Loucy (cell line): ENCODE results near the gene GALNT1.

Experiments used
- H2AFZ ChIP-seq: fragments of 200-600 bp; sonication (generic); 2 replicates; pipeline ENCODE4 v1.6.0; 2016; ENCODE audit warnings: antibody characterized with exemption, mild to moderate bottlenecking, low read length, moderate library complexity
- H3F3A ChIP-seq: fragments of 200-600 bp; 2 replicates; pipeline ENCODE4 v1.6.0; 2016; ENCODE audit warnings: antibody characterized with exemption, low read depth, mild to moderate bottlenecking
- H3K27me3 ChIP-seq: fragments of 200-600 bp; sonication (generic); 2 replicates; pipeline ENCODE4 v1.6.1; 2014; ENCODE audit warnings: low read length, mild to moderate bottlenecking; ENCODE audit not compliant: insufficient read depth, poor library complexity, severe bottlenecking
- H3K36me3 ChIP-seq: fragments of 200-600 bp; sonication (generic); 2 replicates; pipeline ENCODE4 v1.6.1; 2016; ENCODE audit warnings: low read length; ENCODE audit not compliant: insufficient read depth
- H3K4me1 ChIP-seq: fragments of 200-600 bp; sonication (generic); 2 replicates; pipeline ENCODE4 v1.5.1; 2014; ENCODE audit warnings: low read length, mild to moderate bottlenecking; ENCODE audit not compliant: insufficient read depth, poor library complexity, severe bottlenecking
- H3K4me2 ChIP-seq: fragments of 200-600 bp; sonication (generic); 2 replicates; pipeline ENCODE4 v1.6.0; 2014; ENCODE audit warnings: antibody characterized with exemption, low read length, low read depth, mild to moderate bottlenecking; ENCODE audit not compliant: poor library complexity, severe bottlenecking
- H3K4me3 ChIP-seq: fragments of 200-600 bp; sonication (generic); 2 replicates; pipeline ENCODE4 v1.5.1; 2014; ENCODE audit warnings: low read length, mild to moderate bottlenecking, mixed read lengths; ENCODE audit not compliant: poor library complexity, severe bottlenecking
- H3K79me2 ChIP-seq: fragments of 200-600 bp; sonication (generic); 2 replicates; pipeline ENCODE4 v1.6.1; 2014; ENCODE audit warnings: low read length; ENCODE audit not compliant: insufficient read depth
- H3K9ac ChIP-seq: fragments of 200-600 bp; sonication (generic); 2 replicates; pipeline ENCODE4 v1.6.0; 2014; ENCODE audit warnings: mild to moderate bottlenecking, low read depth, low read length, moderate library complexity; ENCODE audit not compliant: poor library complexity, severe bottlenecking
- H3K9me2 ChIP-seq: fragments of 200-600 bp; sonication (generic); replicated peaks from 2 replicates; pipeline ENCODE4 v1.6.1; 2016; ENCODE audit warnings: low read depth, low read length, mixed read lengths
- H3K9me3 ChIP-seq: fragments of 200-600 bp; sonication (generic); 2 replicates; pipeline ENCODE4 v1.6.1; 2014; ENCODE audit warnings: mild to moderate bottlenecking, antibody characterized with exemption, low read length, low read depth; ENCODE audit not compliant: insufficient read depth
- H4K20me1 ChIP-seq: fragments of 200-600 bp; sonication (generic); 2 replicates; pipeline ENCODE4 v1.6.0; 2014; ENCODE audit warnings: antibody characterized with exemption, low read length, mild to moderate bottlenecking; ENCODE audit not compliant: insufficient read depth, poor library complexity, severe bottlenecking
- EZH2phosphoT487 ChIP-seq: fragments of 200-600 bp; IDR thresholded peaks from 2 replicates; pipeline ENCODE4 v1.6.1; 2018; ENCODE audit warnings: antibody characterized with exemption, mild to moderate bottlenecking, moderate library complexity, borderline replicate concordance
- TF ChIP-seq, protein P1 (sequence below): fragments of 200-600 bp; sonication (generic); conservative IDR thresholded peaks from 2 replicates; pipeline ENCODE4 v1.5.1; 2014; ENCODE audit warnings: mild to moderate bottlenecking, antibody characterized with exemption, low read length

GALNT1 gene

DNA sequence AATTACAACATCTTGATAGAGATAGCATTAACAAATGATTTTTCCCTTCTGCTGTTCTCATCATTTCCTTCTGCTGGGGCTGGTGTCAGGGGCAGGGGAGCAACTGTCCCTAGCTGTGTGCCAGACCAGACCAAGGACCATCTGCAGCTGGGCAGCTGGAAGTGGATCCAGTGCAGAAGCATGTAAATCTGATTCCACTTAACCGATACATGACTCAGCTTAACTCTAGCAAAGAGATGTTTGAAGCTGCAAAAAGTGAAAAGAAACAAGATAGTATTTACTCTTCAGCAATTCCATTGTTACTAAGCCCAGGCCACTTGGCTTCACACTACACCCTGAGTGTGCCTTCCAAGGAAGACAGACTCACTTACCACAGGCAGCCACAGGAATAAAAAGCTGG is 151.1 kb downstream of the GALNT1 start:
- no peaks in the 10 kb centered on the region for H3F3A ChIP-seq
- no peaks in the 10 kb centered on the region for H3K9me3 ChIP-seq
- H3K4me3 ChIP-seq: no peak overlapping the region
- no peaks in the 10 kb centered on the region for H3K36me3 ChIP-seq
- H3K9me2 ChIP-seq: no peaks in the 10 kb centered on the region
- no peaks in the 10 kb centered on the region for H3K27me3 ChIP-seq
- no peak overlapping the region for H3K9ac ChIP-seq
- H2AFZ ChIP-seq: no peak overlapping the region
- no peaks in the 10 kb centered on the region for H3K4me1 ChIP-seq
- H4K20me1 ChIP-seq: no peaks in the 10 kb centered on the region
- no peak for TF ChIP-seq EZH2phosphoT487
- TF ChIP-seq, protein P1, sequence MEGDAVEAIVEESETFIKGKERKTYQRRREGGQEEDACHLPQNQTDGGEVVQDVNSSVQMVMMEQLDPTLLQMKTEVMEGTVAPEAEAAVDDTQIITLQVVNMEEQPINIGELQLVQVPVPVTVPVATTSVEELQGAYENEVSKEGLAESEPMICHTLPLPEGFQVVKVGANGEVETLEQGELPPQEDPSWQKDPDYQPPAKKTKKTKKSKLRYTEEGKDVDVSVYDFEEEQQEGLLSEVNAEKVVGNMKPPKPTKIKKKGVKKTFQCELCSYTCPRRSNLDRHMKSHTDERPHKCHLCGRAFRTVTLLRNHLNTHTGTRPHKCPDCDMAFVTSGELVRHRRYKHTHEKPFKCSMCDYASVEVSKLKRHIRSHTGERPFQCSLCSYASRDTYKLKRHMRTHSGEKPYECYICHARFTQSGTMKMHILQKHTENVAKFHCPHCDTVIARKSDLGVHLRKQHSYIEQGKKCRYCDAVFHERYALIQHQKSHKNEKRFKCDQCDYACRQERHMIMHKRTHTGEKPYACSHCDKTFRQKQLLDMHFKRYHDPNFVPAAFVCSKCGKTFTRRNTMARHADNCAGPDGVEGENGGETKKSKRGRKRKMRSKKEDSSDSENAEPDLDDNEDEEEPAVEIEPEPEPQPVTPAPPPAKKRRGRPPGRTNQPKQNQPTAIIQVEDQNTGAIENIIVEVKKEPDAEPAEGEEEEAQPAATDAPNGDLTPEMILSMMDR: no peak
- no peak overlapping the region for H3K4me2 ChIP-seq
- H3K79me2 ChIP-seq: no peaks in the 10 kb centered on the region

DNA sequence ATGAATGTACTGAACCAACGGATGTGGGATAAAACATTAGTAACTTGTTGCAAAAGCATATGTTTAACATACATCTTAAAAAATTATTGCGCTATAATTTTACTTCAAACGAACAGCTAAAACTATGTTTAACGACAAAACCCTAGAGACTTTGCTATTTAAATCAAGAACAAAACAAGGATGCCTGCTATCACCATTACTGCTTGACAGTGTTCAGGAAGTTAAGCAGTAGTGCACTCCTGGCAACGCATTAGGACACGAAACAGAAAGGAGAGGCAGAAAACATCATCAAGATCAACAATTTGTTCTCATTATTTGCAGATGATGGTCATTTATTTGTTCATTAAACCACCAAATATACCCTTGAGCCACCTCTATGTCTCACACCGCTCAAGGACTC is 151.9 kb downstream of the GALNT1 start:
- Histone ChIP-seq H3K9me2 (no peaks in the 10 kb centered on the region), H3K9ac (no peak overlapping the region), H2AFZ (no peak overlapping the region), H4K20me1 (no peaks in the 10 kb centered on the region), H3K27me3 (no peaks in the 10 kb centered on the region), H3K9me3 (no peaks in the 10 kb centered on the region), H3K79me2 (no peaks in the 10 kb centered on the region), H3K4me3 (no peak overlapping the region), H3K36me3 (no peaks in the 10 kb centered on the region), H3F3A (no peaks in the 10 kb centered on the region), H3K4me1 (no peaks in the 10 kb centered on the region), H3K4me2 (no peak overlapping the region)
- TF ChIP-seq, protein P1: no peak
- no peak for TF ChIP-seq EZH2phosphoT487

DNA sequence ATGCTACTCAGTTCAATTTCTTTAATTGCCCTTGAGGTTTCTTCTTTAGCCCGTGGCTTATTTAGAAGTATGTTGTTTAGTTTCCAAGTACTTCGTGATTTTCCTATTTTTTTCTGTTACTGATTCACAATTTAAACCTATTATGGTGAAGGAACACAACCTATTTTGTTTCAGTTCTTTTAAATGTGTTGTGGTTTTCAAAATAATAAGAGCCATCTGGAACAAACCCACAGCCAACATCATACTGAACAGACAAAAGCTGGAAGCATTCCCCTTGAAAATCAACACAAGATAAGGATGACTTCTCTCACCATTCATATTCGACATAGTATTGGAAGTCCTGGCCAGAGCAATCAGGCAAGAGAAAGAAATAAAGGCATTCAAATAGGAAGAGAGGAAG is 155.2 kb downstream of the GALNT1 start:
- H3K4me1 ChIP-seq: no peaks in the 10 kb centered on the region
- H3K4me2 ChIP-seq: no peak overlapping the region
- no peaks in the 10 kb centered on the region for H3K9me2 ChIP-seq
- no peak overlapping the region for H3K4me3 ChIP-seq
- no peaks in the 10 kb centered on the region for H3K9me3 ChIP-seq
- H2AFZ ChIP-seq: no peak overlapping the region
- TF ChIP-seq, protein P1: no peak
- TF ChIP-seq EZH2phosphoT487: no peak
- H3K79me2 ChIP-seq: no peaks in the 10 kb centered on the region
- H3F3A ChIP-seq: no peaks in the 10 kb centered on the region
- no peaks in the 10 kb centered on the region for H3K27me3 ChIP-seq
- no peak overlapping the region for H3K9ac ChIP-seq
- H4K20me1 ChIP-seq: no peaks in the 10 kb centered on the region
- H3K36me3 ChIP-seq: no peaks in the 10 kb centered on the region
